ENCODE results near the gene CLPSL1.

DNA sequence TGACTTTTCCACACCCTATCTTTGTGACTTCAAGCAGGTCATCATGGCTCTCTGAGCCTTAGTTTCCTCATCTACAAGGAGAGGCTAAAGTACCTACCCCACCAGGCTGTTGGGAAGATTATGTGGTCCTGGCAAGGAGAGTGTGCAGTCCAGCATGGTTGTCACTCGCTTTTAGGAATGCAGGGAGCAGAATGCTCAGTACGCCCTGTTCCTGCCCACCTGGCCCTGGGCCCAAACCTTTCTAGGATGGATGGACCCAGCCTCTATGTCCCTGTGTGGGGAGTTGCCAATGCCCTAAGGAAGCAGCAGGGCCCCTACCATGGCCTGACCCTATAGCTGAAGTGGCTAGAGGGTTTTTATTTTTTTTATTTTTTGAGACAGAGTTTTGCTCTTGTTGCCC lies 2.4 kb upstream of the CLPSL1 start:
- TF ChIP-seq POLR2A (IDR thresholded peaks at IDR 0.05; ENCODE audit: low read depth, low read length) (no peak), POLR2AphosphoS5 (IDR thresholded peaks at IDR 0.05; ENCODE audit: insufficient read depth, low read depth, low read length) (no peak), JUN (IDR thresholded peaks at IDR 0.05; ENCODE audit: borderline replicate concordance, insufficient read depth, insufficient read length, low read depth) (no peak), EZH2 (IDR thresholded peaks at IDR 0.05; ENCODE audit: borderline replicate concordance, low read depth, low read length, severe bottlenecking) (no peak), FOS (IDR thresholded peaks at IDR 0.05; ENCODE audit: borderline replicate concordance, insufficient read depth, low read length) (no peak), GATA2 (IDR thresholded peaks at IDR 0.05; ENCODE audit: insufficient read depth, insufficient read length, low read depth, low read length) (no peak), MYC (IDR thresholded peaks at IDR 0.05; ENCODE audit: low read depth, low read length) (no peak)
- TF ChIP-seq, protein P1, sequence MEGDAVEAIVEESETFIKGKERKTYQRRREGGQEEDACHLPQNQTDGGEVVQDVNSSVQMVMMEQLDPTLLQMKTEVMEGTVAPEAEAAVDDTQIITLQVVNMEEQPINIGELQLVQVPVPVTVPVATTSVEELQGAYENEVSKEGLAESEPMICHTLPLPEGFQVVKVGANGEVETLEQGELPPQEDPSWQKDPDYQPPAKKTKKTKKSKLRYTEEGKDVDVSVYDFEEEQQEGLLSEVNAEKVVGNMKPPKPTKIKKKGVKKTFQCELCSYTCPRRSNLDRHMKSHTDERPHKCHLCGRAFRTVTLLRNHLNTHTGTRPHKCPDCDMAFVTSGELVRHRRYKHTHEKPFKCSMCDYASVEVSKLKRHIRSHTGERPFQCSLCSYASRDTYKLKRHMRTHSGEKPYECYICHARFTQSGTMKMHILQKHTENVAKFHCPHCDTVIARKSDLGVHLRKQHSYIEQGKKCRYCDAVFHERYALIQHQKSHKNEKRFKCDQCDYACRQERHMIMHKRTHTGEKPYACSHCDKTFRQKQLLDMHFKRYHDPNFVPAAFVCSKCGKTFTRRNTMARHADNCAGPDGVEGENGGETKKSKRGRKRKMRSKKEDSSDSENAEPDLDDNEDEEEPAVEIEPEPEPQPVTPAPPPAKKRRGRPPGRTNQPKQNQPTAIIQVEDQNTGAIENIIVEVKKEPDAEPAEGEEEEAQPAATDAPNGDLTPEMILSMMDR (IDR thresholded peaks at IDR 0.05; ENCODE audit: extremely low read depth in 1 of 2, insufficient read depth in 1 of 2, low read depth in 1 of 2, low read length in 2 of 2) = no peak
- TF ChIP-seq, protein P2, sequence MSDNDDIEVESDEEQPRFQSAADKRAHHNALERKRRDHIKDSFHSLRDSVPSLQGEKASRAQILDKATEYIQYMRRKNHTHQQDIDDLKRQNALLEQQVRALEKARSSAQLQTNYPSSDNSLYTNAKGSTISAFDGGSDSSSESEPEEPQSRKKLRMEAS (IDR thresholded peaks at IDR 0.05; ENCODE audit: insufficient read depth, insufficient read length) = no peak
